ENCODE data around the gene CREB3. TPM values are rescaled to one million over a fixed set of nuclear protein-coding genes. Genes with fewer than 3 reads are reported as not detected.

The CREB3 gene
- total RNA-seq, 4 donors from 2014 or later = 33.6 to 45.4 (median 38.6) TPM

- TF ChIP-seq CTCF (IDR thresholded peaks at IDR 0.05; ENCODE audit: low read depth) = no peak
Measured at GRCh38 chr9:35717132-35717870, 15.2 kb upstream of the CREB3 start.

- no peak for TF ChIP-seq CTCF (IDR thresholded peaks at IDR 0.05; ENCODE audit: low read depth)
Measured at GRCh38 chr9:35718721-35719511, 13.6 kb upstream of the CREB3 start.

GRCh38 chr9:35719546-35719945 is 12.9 kb upstream of the CREB3 start:
- no peak for TF ChIP-seq CTCF (IDR thresholded peaks at IDR 0.05; ENCODE audit: low read depth)

- TF ChIP-seq CTCF (IDR thresholded peaks at IDR 0.05; ENCODE audit: low read depth) = no peak
Measured at GRCh38 chr9:35723426-35723825, 9.0 kb upstream of the CREB3 start.

GRCh38 chr9:35723908-35724307 is 8.6 kb upstream of the CREB3 start:
- TF ChIP-seq CTCF (IDR thresholded peaks at IDR 0.05; ENCODE audit: low read depth) = no peak

GRCh38 chr9:35725362-35725761 is 7.1 kb upstream of the CREB3 start:
- TF ChIP-seq CTCF (IDR thresholded peaks at IDR 0.05; ENCODE audit: low read depth) = no peak

- no peak for TF ChIP-seq CTCF (IDR thresholded peaks at IDR 0.05; ENCODE audit: low read depth)
Measured at GRCh38 chr9:35726931-35727330, 5.5 kb upstream of the CREB3 start.
